Heart left ventricle (tissue), 13 donors: ENCODE results near the gene ANKH.

Source experiments
- POLR2A ChIP-seq, 2 donors: fragments of 450-650 bp; IDR thresholded peaks; one replicate each; pipeline ENCODE4 v1.6.1; 2017; ENCODE audit warnings: antibody characterized with exemption in 2 of 2, mild to moderate bottlenecking in 2 of 2, moderate library complexity in 2 of 2
- TF ChIP-seq, protein P1 (sequence below), 12 donors: fragments of 200-600 bp; sonication (generic) in 4 of 12; IDR thresholded peaks; one replicate each; pipeline versions ENCODE4 v1.5.0 to v1.8.0; 2018 to 2022; ENCODE audit warnings: antibody characterized with exemption in 12 of 12, mild to moderate bottlenecking in 5 of 12
- donor health status: ischemic (EF 13 %, LVEDD 7.1; RV severe dilation, severe dysfunction).
- donor health status: DM: no; HTN: yes; CAD: no.
- donor health status: DM: no; HTN: no; CAD: no.
- donor health status: ischemic (EF 25% LVEDD 6.9; RV normal size, moderate dysfunction).
- donor health status: ischemic (EF 25% LVEDD 5.7; RV mildly dilated, moderate dysfunction).
- donor health status: ischemic (EF 35%, LVEDD 5.7; RV mildly dilated, moderate dysfunction).
- donor health status: nonischemic (EF 11% LVEDD 7.7; RV severe dilation, severe dysfunction).
- donor health status: DM: yes; HTN: yes; CAD: no.
- donor health status: PGD.
- donor health status: ischemic (EF 29% LVEDD 5.4; RV normal size, mild dysfunction).
- donor health status: nonischemic (EF 23%, LVEDD 6.1; RV moderate dilation, normal function).

DNA sequence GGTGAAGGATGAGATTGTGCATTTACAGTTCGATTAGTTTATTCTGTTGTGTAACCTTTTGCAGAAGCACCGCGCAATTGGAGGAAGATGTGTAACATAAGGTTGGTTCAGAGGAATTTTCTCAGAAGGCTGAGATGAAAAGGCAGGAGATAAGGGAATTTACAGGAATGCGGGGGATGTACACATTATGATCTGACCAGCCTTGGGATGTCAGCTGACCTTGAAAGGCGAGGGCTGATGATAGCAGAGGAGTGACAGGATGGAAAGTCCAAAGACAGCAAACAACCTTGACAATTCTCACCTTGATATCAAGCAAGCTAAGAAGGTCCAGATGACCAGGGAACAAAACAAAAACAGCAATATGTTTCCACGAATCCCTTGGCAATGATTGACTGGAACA lies 118.3 kb downstream of the ANKH start:
- TF ChIP-seq, protein P1, sequence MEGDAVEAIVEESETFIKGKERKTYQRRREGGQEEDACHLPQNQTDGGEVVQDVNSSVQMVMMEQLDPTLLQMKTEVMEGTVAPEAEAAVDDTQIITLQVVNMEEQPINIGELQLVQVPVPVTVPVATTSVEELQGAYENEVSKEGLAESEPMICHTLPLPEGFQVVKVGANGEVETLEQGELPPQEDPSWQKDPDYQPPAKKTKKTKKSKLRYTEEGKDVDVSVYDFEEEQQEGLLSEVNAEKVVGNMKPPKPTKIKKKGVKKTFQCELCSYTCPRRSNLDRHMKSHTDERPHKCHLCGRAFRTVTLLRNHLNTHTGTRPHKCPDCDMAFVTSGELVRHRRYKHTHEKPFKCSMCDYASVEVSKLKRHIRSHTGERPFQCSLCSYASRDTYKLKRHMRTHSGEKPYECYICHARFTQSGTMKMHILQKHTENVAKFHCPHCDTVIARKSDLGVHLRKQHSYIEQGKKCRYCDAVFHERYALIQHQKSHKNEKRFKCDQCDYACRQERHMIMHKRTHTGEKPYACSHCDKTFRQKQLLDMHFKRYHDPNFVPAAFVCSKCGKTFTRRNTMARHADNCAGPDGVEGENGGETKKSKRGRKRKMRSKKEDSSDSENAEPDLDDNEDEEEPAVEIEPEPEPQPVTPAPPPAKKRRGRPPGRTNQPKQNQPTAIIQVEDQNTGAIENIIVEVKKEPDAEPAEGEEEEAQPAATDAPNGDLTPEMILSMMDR (IDR thresholded peaks at IDR 0.05): no peak
- TF ChIP-seq POLR2A (IDR thresholded peaks at IDR 0.05): no peak
